Erythroblast (primary cell): Measurements from ENCODE around the gene CCDC33.

Source experiments
- GATA1 ChIP-seq: IDR thresholded peaks from 2 replicates; pipeline ENCODE4 v1.6.1; 2011; ENCODE audit warnings: low read depth, mild to moderate bottlenecking, control low read depth, low read length, moderate library complexity
- POLR2A ChIP-seq: IDR thresholded peaks from 2 replicates; pipeline ENCODE4 v1.6.1; 2011; ENCODE audit warnings: mild to moderate bottlenecking, low read length

- TF ChIP-seq POLR2A (no peak), GATA1 (no peak)
These were observed 10.2 kb upstream of the CCDC33 start for GRCh38 chr15:74225928-74226327.
